CD14-positive monocyte (primary cell): Measurements from ENCODE around the gene ZMAT2. TPM values are rescaled to one million over a fixed set of nuclear protein-coding genes. Genes with fewer than 3 reads are reported as not detected.

ENCODE experiments used
- DNase-seq, 3 donors: peaks; one replicate each; pipeline ENCODE4 v3.0.0-alpha.2; 2011 to 2022
- H2AFZ ChIP-seq: 2 replicates; pipeline ENCODE4 v1.6.0; 2012; ENCODE audit warnings: mild to moderate bottlenecking, low read depth, low read length, inconsistent platforms; ENCODE audit not compliant: insufficient read depth, poor library complexity, severe bottlenecking
- H3K27ac ChIP-seq, 2 donors: 1 replicate in 1 of 2; 2 replicates in 1 of 2; pipeline ENCODE4 v1.5.1; 2012 to 2013; ENCODE audit warnings: low read length in 2 of 2, control low read depth in 1 of 2, inconsistent platforms in 1 of 2, low read depth in 1 of 2, mild to moderate bottlenecking in 1 of 2
- H3K27me3 ChIP-seq, 2 donors: one replicate each; pipeline versions ENCODE4 v1.6.0 to v1.6.1; 2011 to 2013; ENCODE audit warnings: low read length in 2 of 2; ENCODE audit not compliant: control insufficient read depth in 2 of 2, insufficient read depth in 2 of 2
- H3K36me3 ChIP-seq, 2 donors: replicated peaks in 1 of 2; 1 replicate in 1 of 2; 2 replicates in 1 of 2; pipeline versions ENCODE4 v1.5.1 to v1.6.1; 2012 to 2013; ENCODE audit warnings: low read length in 2 of 2, control low read depth in 1 of 2, inconsistent platforms in 1 of 2, mild to moderate bottlenecking in 1 of 2; ENCODE audit not compliant: insufficient read depth in 2 of 2, control insufficient read depth in 1 of 2
- H3K4me1 ChIP-seq, 2 donors: 1 replicate in 1 of 2; 2 replicates in 1 of 2; pipeline versions ENCODE4 v1.5.1 to v1.6.1; 2012 to 2013; ENCODE audit warnings: low read length in 2 of 2, control low read depth in 1 of 2, inconsistent platforms in 1 of 2, mild to moderate bottlenecking in 1 of 2, moderate library complexity in 1 of 2; ENCODE audit not compliant: insufficient read depth in 2 of 2, control insufficient read depth in 1 of 2
- H3K4me2 ChIP-seq: replicated peaks from 2 replicates; pipeline ENCODE3; 2012; ENCODE audit warnings: low read length, moderate library complexity, mild to moderate bottlenecking; ENCODE audit not compliant: poor library complexity, severe bottlenecking; ENCODE audit errors: extremely low read depth
- H3K4me3 ChIP-seq, 3 experiments: fragments of 200-600 bp in 1 of 3; sonication (generic) in 1 of 3; replicated peaks in 1 of 3; 1 replicate in 2 of 3; 2 replicates in 1 of 3; pipeline ENCODE4 v1.5.1; 2011 to 2013; ENCODE audit warnings: low read length in 3 of 3, mild to moderate bottlenecking in 3 of 3, control low read depth in 2 of 3, low read depth in 2 of 3, inconsistent platforms in 1 of 3, moderate library complexity in 1 of 3
- H3K79me2 ChIP-seq: 2 replicates; pipeline ENCODE4 v1.6.0; 2012; ENCODE audit warnings: mild to moderate bottlenecking, control low read depth, inconsistent platforms, low read length, moderate library complexity; ENCODE audit not compliant: insufficient read depth
- H3K9ac ChIP-seq: 2 replicates; pipeline ENCODE4 v1.6.0; 2017; ENCODE audit warnings: low read length, mild to moderate bottlenecking; ENCODE audit not compliant: insufficient read depth, poor library complexity, severe bottlenecking
- H3K9me3 ChIP-seq, 2 donors: replicated peaks in 1 of 2; 1 replicate in 1 of 2; 2 replicates in 1 of 2; pipeline versions ENCODE4 v1.5.1 to v1.6.1; 2012 to 2013; ENCODE audit warnings: low read length in 2 of 2, control low read depth in 1 of 2; ENCODE audit not compliant: control insufficient read depth in 1 of 2, insufficient read depth in 1 of 2
- H4K20me1 ChIP-seq: 2 replicates; pipeline ENCODE4 v1.6.0; 2012; ENCODE audit warnings: mild to moderate bottlenecking, low read length, control low read depth, moderate library complexity; ENCODE audit not compliant: insufficient read depth
- H3K27ac Mint-ChIP-seq, 7 donors: one replicate each; pipeline ENCODE4 v1.8.0; 2020; ENCODE audit warnings: mild to moderate bottlenecking in 7 of 7, mixed read lengths in 7 of 7, moderate library complexity in 6 of 7, inconsistent platforms in 2 of 7
- H3K27me3 Mint-ChIP-seq, 3 donors: one replicate each; pipeline ENCODE4 v1.8.0; 2021 to 2022; ENCODE audit warnings: low read depth in 3 of 3, mild to moderate bottlenecking in 3 of 3, mixed read lengths in 3 of 3, moderate library complexity in 3 of 3, inconsistent platforms in 1 of 3
- H3K36me3 Mint-ChIP-seq, 2 donors: one replicate each; pipeline ENCODE4 v1.8.0; 2020; ENCODE audit warnings: mixed read lengths in 2 of 2, inconsistent platforms in 1 of 2, mild to moderate bottlenecking in 1 of 2
- H3K4me1 Mint-ChIP-seq: one replicate; pipeline ENCODE4 v1.8.0; 2020; ENCODE audit warnings: mild to moderate bottlenecking, mixed read lengths
- H3K4me3 Mint-ChIP-seq, 2 donors: one replicate each; pipeline ENCODE4 v1.8.0; 2020; ENCODE audit warnings: mild to moderate bottlenecking in 2 of 2, mixed read lengths in 2 of 2, moderate library complexity in 1 of 2
- H3K9me3 Mint-ChIP-seq, 7 donors: one replicate each; pipeline ENCODE4 v1.8.0; 2020 to 2022; ENCODE audit warnings: mixed read lengths in 7 of 7, mild to moderate bottlenecking in 6 of 7, moderate library complexity in 6 of 7, inconsistent platforms in 2 of 7
- WGBS: methylation state at CpG from one replicate; pipeline ENCODE4 v1.1.5; 2013; ENCODE audit warnings: missing lambda C conversion rate; ENCODE audit not compliant: insufficient coverage; 5-methylcytosine and 5-hydroxymethylcytosine counted together
- intact Hi-C, 2 donors: fragments of 100-400 bp; cut with micrococcal nuclease; formaldehyde crosslinking; loops; one replicate each; pipeline versions ENCODE4 v1.15.0 to v1.15.1; 2023
- polyA plus RNA-seq, 3 donors: library from polyadenylated mRNA; depleted of rRNA in 1 of 3; unstranded in 2 of 3; stranded (reverse) in 1 of 3; fragments of 300-500 nt in 2 of 3; fragments of >200 nt in 1 of 3; fragmentation: Illumina TruSeq in 2 of 3; gene quantifications; 1 replicate in 2 of 3; 2 replicates in 1 of 3; pipeline ENCODE4 v1.2.3, GENCODE V29; 2012 to 2021
- TF ChIP-seq, protein P1 (sequence below): fragments of 200-600 bp; IDR thresholded peaks from one replicate; pipeline ENCODE4 v1.8.0; 2022; ENCODE audit warnings: antibody characterized with exemption, mild to moderate bottlenecking

The ZMAT2 gene
- polyA plus RNA-seq, 3 donors = 22.5 to 59.5 (median 52.5) TPM

DNA sequence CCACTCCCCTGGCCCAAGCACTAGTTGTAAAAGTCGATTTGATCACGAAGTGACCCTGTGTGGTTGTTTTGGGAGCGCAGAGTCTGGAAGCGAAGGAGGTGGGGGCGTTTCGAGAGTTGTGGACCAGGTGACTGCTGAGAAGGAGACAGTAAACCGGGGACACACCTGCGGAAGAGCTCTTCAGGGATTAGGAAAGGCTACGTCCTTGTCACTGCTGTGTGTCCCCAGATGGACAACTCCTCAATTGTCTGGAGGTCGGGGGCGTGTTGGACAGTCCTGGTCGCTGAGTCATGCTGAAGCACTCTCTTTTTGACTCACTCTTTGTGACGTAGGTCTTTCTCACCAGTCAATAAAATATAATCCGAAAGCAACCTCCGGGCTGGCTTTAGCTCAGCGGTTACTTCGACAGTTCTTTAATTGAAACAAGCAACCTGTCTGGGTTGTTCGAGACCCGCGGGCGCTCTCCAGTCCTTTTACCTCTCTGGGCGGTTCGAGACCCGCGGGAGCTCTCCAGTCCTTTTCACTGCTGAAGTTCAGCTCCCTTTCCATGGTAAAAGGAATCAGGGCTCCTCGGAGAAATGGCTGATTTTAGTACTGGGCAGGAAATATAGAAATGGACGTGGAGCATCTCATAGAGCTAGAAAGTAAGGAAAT is 10.8 kb downstream of the ZMAT2 start:
- Mint-ChIP-seq H3K27me3 (peaks cover 1 to 7% (median 5%) of the 10 kb centered on the region in 3 donors), H3K9me3 (peaks cover 0 to 7% (median 0%) of the 10 kb centered on the region in 7 donors), H3K4me1 (peaks cover 13% of the 10 kb centered on the region), H3K27ac (peak overlapping the region; percentile 85 to 99 (median 98)), H3K4me3 (peak overlapping the region; percentile 90 to 95), H3K36me3 (peaks cover 11 to 19% of the 10 kb centered on the region in 2 donors)
- Histone ChIP-seq H3K36me3 (peaks cover 6 to 19% of the 10 kb centered on the region in 2 donors), H3K79me2 (no peaks in the 10 kb centered on the region), H3K27me3 (no peaks in the 10 kb centered on the region), H3K4me3 (peak overlapping the region; percentile 85 to 96 (median 86)), H2AFZ (peak overlapping the region; percentile 87), H4K20me1 (no peaks in the 10 kb centered on the region), H3K9ac (peak overlapping the region; percentile 74), H3K9me3 (no peaks in the 10 kb centered on the region), H3K27ac (peak overlapping the region; percentile 85 to 86), H3K4me2 (peak overlapping the region; percentile 88), H3K4me1 (peaks cover 5 to 13% of the 10 kb centered on the region in 2 donors)
- TF ChIP-seq, protein P1, sequence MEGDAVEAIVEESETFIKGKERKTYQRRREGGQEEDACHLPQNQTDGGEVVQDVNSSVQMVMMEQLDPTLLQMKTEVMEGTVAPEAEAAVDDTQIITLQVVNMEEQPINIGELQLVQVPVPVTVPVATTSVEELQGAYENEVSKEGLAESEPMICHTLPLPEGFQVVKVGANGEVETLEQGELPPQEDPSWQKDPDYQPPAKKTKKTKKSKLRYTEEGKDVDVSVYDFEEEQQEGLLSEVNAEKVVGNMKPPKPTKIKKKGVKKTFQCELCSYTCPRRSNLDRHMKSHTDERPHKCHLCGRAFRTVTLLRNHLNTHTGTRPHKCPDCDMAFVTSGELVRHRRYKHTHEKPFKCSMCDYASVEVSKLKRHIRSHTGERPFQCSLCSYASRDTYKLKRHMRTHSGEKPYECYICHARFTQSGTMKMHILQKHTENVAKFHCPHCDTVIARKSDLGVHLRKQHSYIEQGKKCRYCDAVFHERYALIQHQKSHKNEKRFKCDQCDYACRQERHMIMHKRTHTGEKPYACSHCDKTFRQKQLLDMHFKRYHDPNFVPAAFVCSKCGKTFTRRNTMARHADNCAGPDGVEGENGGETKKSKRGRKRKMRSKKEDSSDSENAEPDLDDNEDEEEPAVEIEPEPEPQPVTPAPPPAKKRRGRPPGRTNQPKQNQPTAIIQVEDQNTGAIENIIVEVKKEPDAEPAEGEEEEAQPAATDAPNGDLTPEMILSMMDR = no peak
- intact Hi-C loops = loop anchor here (5.0 to 10.0 kb wide), 3 partner anchors 146 to 346 kb away; partner anchors contain the start of genes ANKHD1 (in 1 of the 2), APBB3 (in 1 of the 2), SLC35A4 (in 1 of the 2) and SLC4A9 (in 1 of the 2)
- DNase-seq = peak; percentile 90 to 98 (median 95)
- under 1% methylated on average over 26 of the region's 27 CpGs for whole genome bisulfite sequencing

DNA sequence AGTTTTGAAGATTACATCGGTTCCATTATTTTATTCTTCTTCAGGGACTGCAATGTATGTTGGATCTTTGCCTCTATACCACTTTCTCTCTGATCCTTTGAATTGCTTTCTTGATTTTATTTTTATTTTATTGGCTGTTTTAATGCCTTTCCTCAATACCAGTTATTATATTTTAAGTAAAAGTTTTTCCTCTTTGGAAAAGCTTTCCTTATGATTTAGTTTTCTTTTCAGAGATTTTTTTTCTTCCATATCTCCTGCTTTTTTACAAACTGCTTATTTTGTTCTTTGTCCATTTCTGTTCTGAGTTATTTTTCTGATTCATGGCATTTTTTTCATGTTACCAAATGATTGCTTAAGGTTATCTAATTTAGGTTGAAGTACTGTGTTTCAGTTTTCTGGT is 11.5 kb downstream of the ZMAT2 start:
- Histone ChIP-seq H3K4me3 (peak overlapping the region in 1 of 3 experiments; percentile 85), H3K27ac (no peak overlapping the region), H3K79me2 (no peaks in the 10 kb centered on the region), H3K27me3 (no peaks in the 10 kb centered on the region), H3K9ac (no peak overlapping the region), H4K20me1 (no peaks in the 10 kb centered on the region), H2AFZ (peak overlapping the region; percentile 87), H3K9me3 (no peaks in the 10 kb centered on the region), H3K4me1 (peaks cover 5 to 13% of the 10 kb centered on the region in 2 donors), H3K4me2 (peak overlapping the region; percentile 88), H3K36me3 (peaks cover 0 to 11% of the 10 kb centered on the region in 2 donors)
- TF ChIP-seq, protein P1 = no peak
- intact Hi-C loops = loop anchor here (5.0 to 10.0 kb wide), 3 partner anchors 147 to 347 kb away; partner anchors contain the start of genes ANKHD1 (in 1 of the 2), APBB3 (in 1 of the 2), SLC35A4 (in 1 of the 2) and SLC4A9 (in 1 of the 2)
- Mint-ChIP-seq H3K4me1 (peaks cover 13% of the 10 kb centered on the region), H3K9me3 (peaks cover 0 to 7% (median 0%) of the 10 kb centered on the region in 7 donors), H3K4me3 (peak overlapping the region in 1 of 2 donors; percentile 90), H3K27ac (peak overlapping the region in 4 of 7 donors; percentile 66 to 98 (median 90)), H3K36me3 (peaks cover 4 to 11% of the 10 kb centered on the region in 2 donors), H3K27me3 (peaks cover 1 to 7% (median 5%) of the 10 kb centered on the region in 3 donors)
- DNase-seq = no peak
- WGBS = no CpG with 5 or more reads among the region's 1 CpG
